ENCODE results near the gene PDE6C. TPM values are rescaled to one million over a fixed set of nuclear protein-coding genes. Genes with fewer than 3 reads are reported as not detected.

PDE6C gene
- total and polyA plus RNA-seq, 2 donors from 2014 or later, result not detected

DNA sequence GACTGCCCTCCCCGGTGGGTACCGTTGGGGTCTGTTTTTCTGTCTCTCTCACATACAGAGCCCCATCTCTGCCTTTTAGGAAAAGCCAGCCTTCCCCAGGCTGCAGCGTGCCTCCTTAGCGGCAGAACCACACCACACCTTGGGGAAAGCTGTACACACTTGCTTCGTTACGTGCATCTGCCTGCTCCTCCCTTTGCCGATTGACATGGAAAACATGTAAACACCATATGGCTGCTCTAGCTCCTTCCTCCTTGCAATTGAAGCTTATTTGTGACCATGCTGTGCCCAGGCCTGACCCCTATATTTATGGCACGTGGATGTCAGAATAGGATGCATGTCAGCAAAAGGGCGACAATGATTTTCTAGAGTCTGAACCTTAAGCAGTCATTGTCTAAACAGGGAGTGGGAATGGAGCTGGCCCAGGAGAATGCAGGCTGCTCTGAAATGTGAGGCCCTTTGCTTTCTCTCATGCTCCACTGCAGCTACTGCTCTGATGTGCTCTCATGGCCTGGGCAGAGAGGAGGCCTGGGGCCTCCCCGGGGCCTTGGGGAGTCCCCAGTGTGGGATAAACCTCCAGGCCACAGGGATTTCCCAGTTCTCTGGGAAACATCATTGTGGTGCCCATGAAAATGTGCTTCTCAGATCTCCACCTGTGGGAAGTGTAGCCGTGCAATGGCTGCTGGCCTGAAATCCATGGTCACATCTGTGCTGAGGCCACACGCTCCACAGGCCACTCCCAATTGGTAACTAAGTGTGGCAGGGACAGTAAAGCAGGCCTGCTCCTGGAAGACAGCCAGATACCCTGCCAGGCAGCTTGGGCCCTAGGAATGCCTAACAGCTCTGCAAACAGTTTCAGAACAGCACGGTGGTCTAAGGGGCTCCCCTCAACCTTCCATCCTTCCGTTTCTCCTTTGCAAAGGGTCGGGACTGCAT is 18.6 kb downstream of the PDE6C start:
- FAIRE-seq, result no peak
- intact Hi-C loops (cut with DNase I), result no loop called here
- peak in 3 of 5 donors; percentile 20 to 42 (median 27) for DNase-seq

GRCh38 chr10:93639791-93640190 is 27.5 kb downstream of the PDE6C start:
- Histone ChIP-seq H3K36me3 (ENCODE audit: control insufficient read depth in 2 of 3, insufficient read depth in 3 of 3, low read length in 3 of 3) (no peaks in the 10 kb centered on the region), H3K4me3 (ENCODE audit: low read length in 3 of 3) (no peak overlapping the region)
- no peak for FAIRE-seq

More for the DNA sequence above, 18.6 kb downstream of the PDE6C start:
- Histone ChIP-seq H3K36me3 (ENCODE audit: control insufficient read depth in 2 of 3, insufficient read depth in 3 of 3, low read length in 3 of 3) (no peaks in the 10 kb centered on the region), H3K4me3 (ENCODE audit: low read length in 3 of 3) (no peak overlapping the region), H3K9me3 (ENCODE audit: control insufficient read depth in 2 of 3, insufficient read depth in 1 of 3, low read length in 3 of 3) (no peaks in the 10 kb centered on the region), H3K27me3 (ENCODE audit: control insufficient read depth, insufficient read depth, low read length) (no peaks in the 10 kb centered on the region), H3K9ac (ENCODE audit: low read length in 3 of 3) (no peak overlapping the region), H3K27ac (ENCODE audit: low read depth in 2 of 2, low read length in 2 of 2) (no peak overlapping the region), H3K4me1 (ENCODE audit: control insufficient read depth in 2 of 3, insufficient read depth in 2 of 3, low read depth in 1 of 3, low read length in 3 of 3) (no peaks in the 10 kb centered on the region)
- TF ChIP-seq, protein P1, sequence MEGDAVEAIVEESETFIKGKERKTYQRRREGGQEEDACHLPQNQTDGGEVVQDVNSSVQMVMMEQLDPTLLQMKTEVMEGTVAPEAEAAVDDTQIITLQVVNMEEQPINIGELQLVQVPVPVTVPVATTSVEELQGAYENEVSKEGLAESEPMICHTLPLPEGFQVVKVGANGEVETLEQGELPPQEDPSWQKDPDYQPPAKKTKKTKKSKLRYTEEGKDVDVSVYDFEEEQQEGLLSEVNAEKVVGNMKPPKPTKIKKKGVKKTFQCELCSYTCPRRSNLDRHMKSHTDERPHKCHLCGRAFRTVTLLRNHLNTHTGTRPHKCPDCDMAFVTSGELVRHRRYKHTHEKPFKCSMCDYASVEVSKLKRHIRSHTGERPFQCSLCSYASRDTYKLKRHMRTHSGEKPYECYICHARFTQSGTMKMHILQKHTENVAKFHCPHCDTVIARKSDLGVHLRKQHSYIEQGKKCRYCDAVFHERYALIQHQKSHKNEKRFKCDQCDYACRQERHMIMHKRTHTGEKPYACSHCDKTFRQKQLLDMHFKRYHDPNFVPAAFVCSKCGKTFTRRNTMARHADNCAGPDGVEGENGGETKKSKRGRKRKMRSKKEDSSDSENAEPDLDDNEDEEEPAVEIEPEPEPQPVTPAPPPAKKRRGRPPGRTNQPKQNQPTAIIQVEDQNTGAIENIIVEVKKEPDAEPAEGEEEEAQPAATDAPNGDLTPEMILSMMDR (IDR thresholded peaks at IDR 0.05; ENCODE audit: borderline replicate concordance, extremely low read depth, insufficient read depth), result no peak

DNA sequence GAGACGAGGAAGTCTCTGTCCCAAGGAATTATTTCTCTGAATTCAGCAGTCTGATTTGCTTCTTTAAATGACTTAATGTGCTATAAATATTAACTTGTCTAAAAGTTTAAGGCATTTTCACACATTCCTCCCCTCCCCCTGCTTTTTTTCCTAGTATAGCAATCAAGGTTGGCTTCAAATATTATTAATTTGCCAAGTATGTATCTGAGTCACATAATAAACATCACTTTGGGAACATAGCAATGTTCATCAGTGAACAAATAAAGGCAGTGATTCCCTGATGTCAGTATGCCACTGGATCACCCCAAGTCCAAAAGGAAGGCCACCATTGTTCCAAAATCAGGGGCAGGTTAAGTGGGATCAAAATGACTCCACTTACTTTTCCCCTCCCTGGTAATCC is 40.5 kb downstream of the PDE6C start:
- no peaks in the 10 kb centered on the region for H3K4me1 ChIP-seq (ENCODE audit: control insufficient read depth in 2 of 3, insufficient read depth in 2 of 3, low read depth in 1 of 3, low read length in 3 of 3)
- DNase-seq (no peak), FAIRE-seq (no peak)
- H3K36me3 ChIP-seq (ENCODE audit: control insufficient read depth in 2 of 3, insufficient read depth in 3 of 3, low read length in 3 of 3), result no peaks in the 10 kb centered on the region
- no peaks in the 10 kb centered on the region for H3K9me3 ChIP-seq (ENCODE audit: control insufficient read depth in 2 of 3, insufficient read depth in 1 of 3, low read length in 3 of 3)
- no peak overlapping the region for H3K9ac ChIP-seq (ENCODE audit: low read length in 3 of 3)
- no peak overlapping the region for H3K27ac ChIP-seq (ENCODE audit: low read depth in 2 of 2, low read length in 2 of 2)
- H3K4me3 ChIP-seq (ENCODE audit: low read length in 3 of 3), result no peak overlapping the region
- no peaks in the 10 kb centered on the region for H3K27me3 ChIP-seq (ENCODE audit: control insufficient read depth, insufficient read depth, low read length)
- TF ChIP-seq, protein P1 (IDR thresholded peaks at IDR 0.05; ENCODE audit: borderline replicate concordance, extremely low read depth, insufficient read depth), result no peak
- intact Hi-C loops (cut with DNase I), result no loop called here

More at GRCh38 chr10:93639791-93640190, 27.5 kb downstream of the PDE6C start:
- H3K27ac ChIP-seq (ENCODE audit: low read depth in 2 of 2, low read length in 2 of 2), result no peak overlapping the region
- no peak for DNase-seq
- peaks cover 0 to 4% (median 0%) of the 10 kb centered on the region in 3 donors for H3K9me3 ChIP-seq (ENCODE audit: control insufficient read depth in 2 of 3, insufficient read depth in 1 of 3, low read length in 3 of 3)
- H3K27me3 ChIP-seq (ENCODE audit: control insufficient read depth, insufficient read depth, low read length), result no peaks in the 10 kb centered on the region
- intact Hi-C loops (cut with DNase I), result no loop called here
- no peaks in the 10 kb centered on the region for H3K4me1 ChIP-seq (ENCODE audit: control insufficient read depth in 2 of 3, insufficient read depth in 2 of 3, low read depth in 1 of 3, low read length in 3 of 3)
- H3K9ac ChIP-seq (ENCODE audit: low read length in 3 of 3), result no peak overlapping the region
- TF ChIP-seq, protein P1 (IDR thresholded peaks at IDR 0.05; ENCODE audit: borderline replicate concordance, extremely low read depth, insufficient read depth), result no peak

All from kidney (tissue), 14 donors.